Heart left ventricle (tissue), 16 donors: ENCODE results near the gene TMEM170B. TPM values are rescaled to one million over a fixed set of nuclear protein-coding genes. Genes with fewer than 3 reads are reported as not detected.
A peak's percentile ranks its signal among the peaks of the same experiment; 100 is the strongest.

Source experiments
- ATAC-seq, 4 donors: fragments of 200-7000 bp; cut with Tn5 transposase; one replicate each; pipeline ENCODE4 v1.9.1; 2020 to 2022; ENCODE audit warnings: moderate library complexity in 4 of 4, mild to moderate bottlenecking in 3 of 4, moderate number of reproducible peaks in 1 of 4
- DNase-seq, 5 donors: peaks; one replicate each; pipeline ENCODE4 v3.0.0-alpha.2; 2020
- H3K27ac ChIP-seq, 12 donors: fragments of 200-600 bp; sonication (generic) in 4 of 12; one replicate each; pipeline versions ENCODE4 v1.5.0 to v1.8.0; 2016 to 2022; ENCODE audit warnings: mild to moderate bottlenecking in 2 of 12
- H3K27me3 ChIP-seq, 9 donors: fragments of 200-600 bp; sonication (generic) in 2 of 9; one replicate each; pipeline versions ENCODE4 v1.5.1 to v1.8.0; 2016 to 2022; ENCODE audit warnings: mild to moderate bottlenecking in 3 of 9
- H3K36me3 ChIP-seq, 9 donors: fragments of 200-600 bp; sonication (generic) in 2 of 9; one replicate each; pipeline versions ENCODE4 v1.5.0 to v1.8.0; 2018 to 2022; ENCODE audit warnings: mild to moderate bottlenecking in 2 of 9
- H3K4me1 ChIP-seq, 12 donors: fragments of 200-600 bp; sonication (generic) in 4 of 12; one replicate each; pipeline versions ENCODE4 v1.5.0 to v1.8.0; 2016 to 2022; ENCODE audit warnings: mild to moderate bottlenecking in 3 of 12
- H3K4me3 ChIP-seq, 12 donors: fragments of 200-600 bp; sonication (generic) in 4 of 12; one replicate each; pipeline versions ENCODE4 v1.5.0 to v1.8.0; 2017 to 2022; ENCODE audit warnings: mild to moderate bottlenecking in 9 of 12, moderate library complexity in 4 of 12
- H3K9me3 ChIP-seq, 12 donors: fragments of 200-600 bp; sonication (generic) in 4 of 12; one replicate each; pipeline versions ENCODE4 v1.5.0 to v1.8.0; 2016 to 2022; ENCODE audit warnings: mild to moderate bottlenecking in 1 of 12
- POLR2A ChIP-seq, 2 donors: fragments of 450-650 bp; IDR thresholded peaks; one replicate each; pipeline ENCODE4 v1.6.1; 2017; ENCODE audit warnings: antibody characterized with exemption in 2 of 2, mild to moderate bottlenecking in 2 of 2, moderate library complexity in 2 of 2
- WGBS, 4 donors: extraction: QIAGEN DNeasy Blood & Tissue Kit in 2 of 4; methylation state at CpG; one replicate each; pipeline versions ENCODE4 v1.1.5 to v1.1.7; 2013 to 2018; 5-methylcytosine and 5-hydroxymethylcytosine counted together
- intact Hi-C, 10 donors: fragments of 100-400 bp; cut with DNase I; formaldehyde crosslinking; loops; one replicate each; pipeline versions ENCODE4 v1.11.1 to v1.14.2; 2022
- polyA plus RNA-seq, 2 donors: library from polyadenylated mRNA; stranded (reverse); fragments of 200-250 nt; gene quantifications; one replicate each; pipeline ENCODE4 v1.2.3, GENCODE V29; 2013
- total RNA-seq, 9 donors: library from RNA; depleted of rRNA in 2 of 9; stranded (reverse); fragments of >200 nt in 2 of 9; fragmentation: NEBNext Ultra II Directional in 3 of 9; extraction: Animal tissue kit (Norgen Biotek cat#: 25700) in 3 of 9; gene quantifications; one replicate each; pipeline versions ENCODE4 v1.1.0 to v1.2.4, GENCODE V29; 2016 to 2023
- TF ChIP-seq, protein P1 (sequence below), 12 donors: fragments of 200-600 bp; sonication (generic) in 4 of 12; IDR thresholded peaks; one replicate each; pipeline versions ENCODE4 v1.5.0 to v1.8.0; 2018 to 2022; ENCODE audit warnings: antibody characterized with exemption in 12 of 12, mild to moderate bottlenecking in 5 of 12
- donor health status: ischemic (EF 13 %, LVEDD 7.1; RV severe dilation, severe dysfunction).
- donor health status: healthy with polysubstance abuse.
- donor health status: DM: no; HTN: yes; CAD: no.
- donor health status: DM: no; HTN: no; CAD: no.
- donor health status: ischemic (EF 25% LVEDD 6.9; RV normal size, moderate dysfunction).
- donor health status: ischemic (EF 25% LVEDD 5.7; RV mildly dilated, moderate dysfunction).
- donor health status: healthy.
- donor health status: DM: yes; HTN: yes; CAD: no.
- donor health status: ischemic (EF 35%, LVEDD 5.7; RV mildly dilated, moderate dysfunction).
- donor health status: nonischemic (EF 11% LVEDD 7.7; RV severe dilation, severe dysfunction).
- donor health status: DM: yes; HTN: yes; CAD: no.
- donor health status: PGD.
- donor health status: ischemic (EF 29% LVEDD 5.4; RV normal size, mild dysfunction).
- donor health status: nonischemic (EF 23%, LVEDD 6.1; RV moderate dilation, normal function).

The TMEM170B gene
- total and polyA plus RNA-seq, 11 donors: 1.0 to 5.9 (median 3.9) TPM

DNA sequence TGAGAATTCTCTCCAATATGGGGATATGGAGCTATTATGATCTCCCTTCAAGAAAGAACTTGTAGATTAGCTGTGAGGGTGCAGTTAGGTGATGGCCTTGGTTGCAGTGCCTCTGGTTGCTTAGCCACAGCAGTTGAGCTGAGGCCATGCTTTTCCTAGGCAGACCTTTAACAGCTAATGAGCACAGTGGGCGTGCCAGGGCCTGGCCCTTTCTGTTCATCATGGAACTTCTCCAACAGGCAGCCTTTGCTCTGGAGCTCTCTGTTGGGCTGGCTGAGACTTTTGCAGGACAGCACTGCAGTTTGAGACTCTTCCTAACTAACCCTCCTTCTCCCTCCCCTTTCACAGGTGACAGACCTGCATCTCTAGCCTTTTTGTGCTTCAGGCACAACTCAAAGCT is 39.7 kb upstream of the TMEM170B start:
- Histone ChIP-seq H3K4me3 (no peak overlapping the region), H3K4me1 (peaks cover 0 to 23% (median 6%) of the 10 kb centered on the region in 12 donors), H3K36me3 (no peaks in the 10 kb centered on the region), H3K27me3 (no peaks in the 10 kb centered on the region), H3K27ac (no peak overlapping the region), H3K9me3 (peaks cover 0 to 7% (median 0%) of the 10 kb centered on the region in 12 donors)
- peak in 1 of 4 donors; percentile 31 for ATAC-seq
- DNase-seq: no peak
- intact Hi-C loops: loop anchor here (2.0 to 10.0 kb wide), 12 partner anchors 77 to 546 kb away; partner anchors contain the start of gene NEDD9 (in 1 of the 10)
- WGBS, 4 donors: 86 to 100% (median 98%) methylated on average over 1 of the region's 1 CpG
- no peak for TF ChIP-seq POLR2A (IDR thresholded peaks at IDR 0.05)
- TF ChIP-seq, protein P1, sequence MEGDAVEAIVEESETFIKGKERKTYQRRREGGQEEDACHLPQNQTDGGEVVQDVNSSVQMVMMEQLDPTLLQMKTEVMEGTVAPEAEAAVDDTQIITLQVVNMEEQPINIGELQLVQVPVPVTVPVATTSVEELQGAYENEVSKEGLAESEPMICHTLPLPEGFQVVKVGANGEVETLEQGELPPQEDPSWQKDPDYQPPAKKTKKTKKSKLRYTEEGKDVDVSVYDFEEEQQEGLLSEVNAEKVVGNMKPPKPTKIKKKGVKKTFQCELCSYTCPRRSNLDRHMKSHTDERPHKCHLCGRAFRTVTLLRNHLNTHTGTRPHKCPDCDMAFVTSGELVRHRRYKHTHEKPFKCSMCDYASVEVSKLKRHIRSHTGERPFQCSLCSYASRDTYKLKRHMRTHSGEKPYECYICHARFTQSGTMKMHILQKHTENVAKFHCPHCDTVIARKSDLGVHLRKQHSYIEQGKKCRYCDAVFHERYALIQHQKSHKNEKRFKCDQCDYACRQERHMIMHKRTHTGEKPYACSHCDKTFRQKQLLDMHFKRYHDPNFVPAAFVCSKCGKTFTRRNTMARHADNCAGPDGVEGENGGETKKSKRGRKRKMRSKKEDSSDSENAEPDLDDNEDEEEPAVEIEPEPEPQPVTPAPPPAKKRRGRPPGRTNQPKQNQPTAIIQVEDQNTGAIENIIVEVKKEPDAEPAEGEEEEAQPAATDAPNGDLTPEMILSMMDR (IDR thresholded peaks at IDR 0.05): no peak

DNA sequence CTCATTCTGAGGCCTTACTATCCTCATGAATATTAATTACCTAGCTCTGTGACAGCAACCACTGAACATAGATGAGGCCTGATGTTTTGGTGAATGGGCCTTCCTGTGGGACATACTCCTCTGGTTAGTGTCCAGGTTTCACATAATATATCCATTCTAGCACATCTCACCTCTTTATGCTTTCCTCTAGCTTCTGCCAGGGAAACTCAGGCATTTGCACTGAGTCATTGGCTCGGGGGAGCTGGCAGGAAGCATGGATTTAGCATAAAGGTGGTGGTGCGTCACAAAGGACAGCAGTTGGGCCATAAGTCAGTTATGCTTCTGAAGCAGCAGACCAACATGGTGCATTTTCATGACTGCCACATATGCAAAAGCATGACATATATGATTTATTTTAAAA is 37.5 kb upstream of the TMEM170B start:
- H3K27ac ChIP-seq: no peak overlapping the region
- intact Hi-C loops: no loop called here
- no peak for ATAC-seq
- TF ChIP-seq, protein P1 (IDR thresholded peaks at IDR 0.05): no peak
- TF ChIP-seq POLR2A (IDR thresholded peaks at IDR 0.05): no peak
- H3K4me3 ChIP-seq: no peak overlapping the region
- H3K27me3 ChIP-seq: no peaks in the 10 kb centered on the region
- 74 to 84% (median 79%) methylated on average over 2 of the region's 2 CpGs for WGBS, 4 donors
- peaks cover 0 to 16% (median 5%) of the 10 kb centered on the region in 12 donors for H3K4me1 ChIP-seq
- DNase-seq: no peak
- H3K9me3 ChIP-seq: peaks cover 0 to 7% (median 0%) of the 10 kb centered on the region in 12 donors
- no peaks in the 10 kb centered on the region for H3K36me3 ChIP-seq

DNA sequence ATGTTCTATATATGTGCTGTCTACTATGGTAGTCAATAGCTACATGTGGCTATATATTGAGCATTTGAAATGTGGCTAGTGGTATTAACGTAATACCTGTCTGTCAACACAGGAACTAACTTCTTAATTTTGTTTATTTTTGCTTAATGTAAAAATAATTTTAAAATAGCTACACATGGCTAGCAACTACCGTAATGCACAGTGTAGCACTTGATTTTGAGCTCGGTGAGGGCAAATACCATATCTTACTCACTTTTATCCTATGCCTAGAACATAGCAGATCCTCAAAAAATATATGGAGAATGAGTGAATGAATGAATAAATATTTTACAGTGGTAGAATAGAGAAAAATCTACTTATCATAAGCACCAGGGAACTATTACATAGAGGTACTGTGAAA is 28.1 kb upstream of the TMEM170B start:
- no peak for ATAC-seq
- Histone ChIP-seq H3K4me3 (no peak overlapping the region), H3K27me3 (no peaks in the 10 kb centered on the region), H3K27ac (no peak overlapping the region), H3K9me3 (peaks cover 0 to 12% (median 0%) of the 10 kb centered on the region in 12 donors), H3K4me1 (no peaks in the 10 kb centered on the region), H3K36me3 (no peaks in the 10 kb centered on the region)
- no peak for DNase-seq
- TF ChIP-seq POLR2A (IDR thresholded peaks at IDR 0.05): no peak
- TF ChIP-seq, protein P1 (IDR thresholded peaks at IDR 0.05): no peak
- intact Hi-C loops: no loop called here
- 96 to 97% (median 96%) methylated on average over 3 of the region's 3 CpGs for WGBS, 4 donors

DNA sequence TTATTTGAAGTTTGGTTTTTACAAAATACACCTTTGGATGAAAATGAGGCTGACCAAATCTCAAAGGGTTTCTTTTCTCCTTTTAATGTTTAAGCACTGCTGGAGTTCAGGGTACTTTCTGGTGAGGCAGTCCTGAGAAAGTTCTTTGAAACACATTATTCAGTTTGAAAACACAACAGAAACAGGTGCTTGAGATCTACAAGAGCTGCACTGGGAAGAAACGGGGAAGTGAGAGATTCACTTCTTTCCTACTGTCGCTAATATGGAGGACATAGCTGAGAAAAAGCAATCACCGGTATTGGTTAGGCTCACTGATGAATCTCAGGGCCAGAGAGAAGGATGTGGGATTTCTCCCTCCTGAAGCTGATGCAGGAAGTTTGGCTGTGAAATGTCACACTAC is 22.9 kb upstream of the TMEM170B start:
- Histone ChIP-seq H3K27ac (no peak overlapping the region), H3K36me3 (no peaks in the 10 kb centered on the region), H3K4me1 (peaks cover 0 to 10% (median 0%) of the 10 kb centered on the region in 12 donors), H3K4me3 (no peak overlapping the region), H3K9me3 (peaks cover 0 to 30% (median 8%) of the 10 kb centered on the region in 12 donors), H3K27me3 (no peaks in the 10 kb centered on the region)
- DNase-seq (no peak), ATAC-seq (no peak)
- WGBS, 4 donors: 51 to 81% (median 81%) methylated on average over 3 of the region's 3 CpGs
- no peak for TF ChIP-seq POLR2A (IDR thresholded peaks at IDR 0.05)
- TF ChIP-seq, protein P1 (IDR thresholded peaks at IDR 0.05): no peak
- intact Hi-C loops: no loop called here
